GM03348 (cell line): ENCODE data around the gene ALK.
"Not testable (repeated sequence)": the region's sequence is repeated elsewhere in the genome, so short reads cannot be mapped to it uniquely, and the experiment has no call there.

Source experiments
- DNase-seq: peaks from one replicate; pipeline ENCODE4 v3.0.0; 2012; ENCODE audit warnings: low spot score

Gene ALK

DNA sequence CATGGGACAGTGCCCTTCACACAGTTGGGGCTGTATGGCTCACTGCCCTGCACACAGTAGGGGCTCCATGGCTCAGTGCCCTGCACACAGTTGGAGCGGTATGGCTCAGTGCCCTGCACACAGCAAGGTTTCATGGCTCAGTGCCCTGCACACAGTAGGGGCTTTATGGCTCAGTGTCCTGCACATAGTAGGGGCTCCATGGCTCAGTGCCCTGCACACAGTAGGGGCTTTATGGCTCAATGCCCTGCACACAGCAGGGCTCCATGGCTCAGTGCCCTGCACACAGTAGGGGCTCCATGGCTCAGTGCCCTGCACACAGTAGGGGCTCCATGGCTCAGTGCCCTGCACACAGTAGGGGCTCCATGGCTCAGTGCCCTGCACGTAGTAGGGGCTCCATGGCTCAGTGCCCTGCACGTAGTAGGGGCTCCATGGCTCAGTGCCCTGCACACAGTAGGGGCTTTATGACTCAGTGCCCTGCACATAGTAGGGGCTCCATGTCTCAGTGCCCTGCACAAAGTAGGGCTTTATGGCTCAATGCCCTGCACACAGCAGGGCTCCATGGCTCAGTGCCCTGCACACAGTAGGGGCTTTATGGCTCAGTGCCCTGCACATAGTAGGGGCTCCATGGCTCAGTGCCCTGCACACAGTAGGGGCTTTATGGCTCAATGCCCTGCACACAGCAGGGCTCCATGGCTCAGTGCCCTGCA, 676.2 kb downstream of the ALK start:
- DNase-seq, result not testable (repeated sequence)

GRCh38 chr2:29242621-29243375, 678.6 kb downstream of the ALK start:
- no peak for DNase-seq

DNA sequence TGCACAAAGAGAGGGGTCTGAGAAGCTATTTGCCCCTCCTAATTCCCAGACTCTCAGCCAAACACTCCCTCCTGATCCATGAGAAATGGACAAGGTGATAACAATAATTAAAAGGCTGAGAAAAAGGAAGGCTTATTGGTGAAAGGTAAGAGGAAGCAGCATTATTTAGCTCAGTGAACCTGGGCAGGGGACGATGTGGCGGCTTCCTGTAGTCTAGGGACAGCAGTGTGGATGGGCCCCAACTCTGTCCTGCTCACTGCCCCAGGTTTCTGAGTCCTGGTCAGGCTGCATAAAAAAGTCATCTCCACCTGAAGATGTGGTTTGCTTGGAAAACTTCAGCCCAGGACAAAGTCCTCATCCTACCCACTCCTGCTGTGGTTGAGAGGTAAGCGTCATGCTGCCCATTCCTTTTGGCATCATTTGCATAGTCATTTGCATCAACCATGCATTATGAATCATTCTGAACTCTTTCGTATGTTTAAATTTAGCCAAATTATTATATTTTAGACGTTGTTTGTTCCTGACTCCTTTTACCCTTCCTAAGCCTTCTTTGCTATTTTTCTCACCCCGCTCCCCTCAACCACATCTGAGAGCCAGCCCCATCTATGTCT, 679.3 kb downstream of the ALK start:
- no peak for DNase-seq

DNA sequence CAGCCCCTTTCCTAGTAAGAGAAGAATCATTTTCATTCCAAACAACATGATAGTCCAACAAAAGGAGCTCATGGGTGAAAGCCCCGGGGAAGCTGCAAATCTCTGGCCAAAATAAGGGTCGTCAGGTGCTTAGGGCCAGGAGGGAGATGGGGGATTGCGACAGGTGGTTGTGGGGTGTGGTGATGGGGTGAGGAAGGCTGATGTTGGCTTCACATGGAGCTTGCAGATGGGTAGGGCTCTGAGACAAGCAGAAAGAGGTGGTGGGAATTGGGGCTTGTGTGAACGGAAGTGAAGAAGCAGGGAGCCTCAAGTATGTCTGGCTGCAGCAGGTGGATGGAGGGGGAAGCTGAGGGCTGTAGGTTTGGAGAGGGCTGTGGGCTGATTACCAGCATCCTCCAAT, 680.0 kb downstream of the ALK start:
- no peak for DNase-seq

GRCh38 chr2:29240601-29241000, 680.8 kb downstream of the ALK start:
- DNase-seq, result no peak

DNA sequence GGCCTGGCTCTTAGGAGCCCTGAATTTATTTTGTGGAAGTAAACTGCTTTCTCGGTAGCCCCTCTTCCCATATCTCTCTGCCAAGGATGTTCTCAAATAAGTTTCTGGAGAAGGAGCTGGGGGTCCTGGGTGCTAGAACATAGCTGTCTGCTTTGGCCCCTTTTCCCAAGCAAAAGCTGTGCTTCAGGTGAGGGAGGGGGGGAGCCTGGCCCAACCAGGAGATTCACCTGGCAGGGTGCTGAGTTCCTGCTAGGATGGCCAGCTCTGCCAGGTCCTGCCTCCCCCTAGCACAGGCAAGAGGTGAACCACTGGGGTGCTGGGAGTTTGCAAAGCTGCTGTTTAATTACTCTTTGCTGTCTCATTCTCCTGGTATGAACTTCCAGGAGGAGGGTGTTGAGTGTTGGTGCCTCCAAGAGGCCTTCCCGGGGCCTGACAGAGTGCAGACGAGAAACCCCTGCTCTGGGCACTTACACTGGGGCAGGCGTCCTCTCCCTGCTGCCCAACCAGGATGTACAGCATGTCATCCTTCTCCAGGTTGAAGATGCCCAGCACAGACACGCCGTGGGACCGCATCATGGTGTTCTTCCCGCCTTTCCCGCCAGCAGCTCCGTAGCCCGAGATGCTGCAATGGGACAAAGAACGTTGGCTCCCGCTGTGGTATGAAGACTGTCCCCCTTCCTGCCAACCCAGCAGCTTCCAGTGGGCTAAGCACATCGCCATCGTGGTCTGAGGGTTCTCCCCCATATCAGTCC, 682.0 kb downstream of the ALK start:
- DNase-seq, result no peak

GRCh38 chr2:29238497-29238896, 682.9 kb downstream of the ALK start:
- DNase-seq, result peak; percentile 73

DNA sequence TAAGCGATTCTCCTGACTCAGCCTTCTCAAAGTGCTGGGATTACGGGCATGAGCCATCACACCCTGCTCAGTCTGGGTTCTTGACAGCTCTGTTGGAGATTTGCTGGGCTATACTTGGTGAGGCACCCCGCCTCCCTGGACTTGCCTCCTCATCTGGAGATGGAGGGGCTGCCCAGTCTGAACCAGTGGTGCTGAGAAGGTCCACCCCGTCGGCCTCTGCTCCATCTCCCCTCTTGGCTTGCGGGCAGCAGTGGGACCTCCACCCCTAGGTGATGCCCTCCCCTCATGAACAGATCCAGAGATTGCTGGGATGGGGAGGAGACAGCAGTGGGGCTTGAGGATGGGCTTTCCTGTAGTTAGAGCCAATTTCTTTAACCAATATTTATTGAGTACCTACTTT, 685.3 kb downstream of the ALK start:
- DNase-seq, result no peak

- DNase-seq, result no peak
These were observed 686.0 kb downstream of the ALK start for GRCh38 chr2:29235411-29235810.

- DNase-seq, result no peak
These were observed 688.0 kb downstream of the ALK start for GRCh38 chr2:29233428-29233827.

DNA sequence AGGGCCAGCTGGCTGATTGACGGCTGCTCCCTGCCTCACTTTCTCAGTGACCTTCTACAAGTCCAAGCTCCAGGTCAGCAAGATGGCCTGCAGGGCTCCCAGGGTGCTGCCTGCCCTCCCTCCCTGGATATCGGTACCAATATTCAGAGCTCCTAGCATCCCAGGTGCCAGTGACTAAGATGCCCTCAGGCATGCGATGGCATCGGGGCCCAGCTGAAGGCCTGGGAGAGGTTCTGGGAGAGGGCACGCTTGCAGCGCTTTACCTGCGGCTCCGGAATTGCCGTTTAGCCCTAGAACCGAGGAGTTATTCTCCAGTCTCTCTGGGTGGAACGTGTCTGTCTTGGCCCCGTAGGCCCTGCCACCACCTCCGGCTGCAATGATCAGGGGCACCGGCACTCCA, 689.3 kb downstream of the ALK start:
- no peak for DNase-seq

DNA sequence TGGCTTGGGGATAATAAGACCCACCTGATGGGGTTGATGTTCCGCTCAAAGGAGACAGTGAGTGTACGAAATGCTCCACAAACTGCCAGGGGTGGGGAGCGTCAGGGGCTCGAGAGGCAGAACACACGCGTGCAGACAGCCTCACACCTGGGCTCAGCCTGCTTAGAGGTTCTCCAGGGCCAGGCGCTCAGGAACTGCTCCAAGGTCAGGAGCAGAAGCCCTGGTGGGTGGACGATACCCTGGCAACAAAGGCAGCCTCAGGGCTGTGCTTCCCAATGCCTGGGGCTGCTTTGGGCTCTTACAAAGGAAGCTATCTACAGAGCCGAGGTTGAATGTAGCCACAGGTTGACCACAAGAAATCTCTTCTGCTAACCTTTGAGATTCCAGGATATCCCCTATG, 691.7 kb downstream of the ALK start:
- no peak for DNase-seq

GRCh38 chr2:29228947-29229346, 692.4 kb downstream of the ALK start:
- DNase-seq, result no peak

- DNase-seq, result no peak
These were observed 693.3 kb downstream of the ALK start for GRCh38 chr2:29227935-29228675.

GRCh38 chr2:29226808-29227207, 694.6 kb downstream of the ALK start:
- no peak for DNase-seq

DNA sequence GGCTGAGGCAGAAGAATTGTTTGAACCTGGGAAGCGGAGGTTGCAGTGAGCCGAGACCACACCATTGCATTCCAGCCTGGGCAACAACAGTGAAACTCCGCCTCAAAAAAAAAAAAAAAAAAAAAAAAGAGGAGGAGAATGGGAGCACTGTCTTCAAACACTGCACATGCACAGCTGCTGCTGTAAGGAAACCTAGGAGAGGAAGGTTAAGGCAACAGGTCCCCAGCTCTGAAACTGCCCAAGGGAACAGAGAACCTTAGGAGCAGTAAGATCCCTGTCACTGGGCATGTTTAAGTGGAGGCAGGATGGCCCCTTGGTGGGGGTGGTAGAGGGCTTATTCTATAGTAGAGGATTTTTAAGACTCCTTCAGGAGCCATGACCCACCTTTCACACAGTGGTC, 695.0 kb downstream of the ALK start:
- no peak for DNase-seq

DNA sequence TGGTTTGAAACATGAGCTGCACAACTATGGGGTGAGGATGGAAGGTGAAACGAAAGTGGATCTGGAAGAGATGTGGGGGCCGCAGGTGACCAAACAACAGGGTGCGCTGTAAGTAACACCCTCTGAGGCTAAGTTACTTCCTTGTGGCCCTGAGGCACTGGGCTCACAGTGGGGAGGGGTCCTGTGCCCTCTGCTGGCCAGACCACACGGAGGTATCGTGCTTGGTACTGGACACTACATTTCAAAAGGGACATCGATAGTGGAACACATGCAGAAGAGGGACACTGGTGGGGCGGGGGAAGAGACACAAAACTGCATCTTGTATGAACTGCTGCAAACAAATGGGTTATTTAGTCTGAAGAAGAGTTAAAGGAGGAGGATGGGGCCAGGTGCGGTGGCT, 695.6 kb downstream of the ALK start:
- no peak for DNase-seq

GRCh38 chr2:29224693-29225551, 696.5 kb downstream of the ALK start:
- DNase-seq, result no peak

DNA sequence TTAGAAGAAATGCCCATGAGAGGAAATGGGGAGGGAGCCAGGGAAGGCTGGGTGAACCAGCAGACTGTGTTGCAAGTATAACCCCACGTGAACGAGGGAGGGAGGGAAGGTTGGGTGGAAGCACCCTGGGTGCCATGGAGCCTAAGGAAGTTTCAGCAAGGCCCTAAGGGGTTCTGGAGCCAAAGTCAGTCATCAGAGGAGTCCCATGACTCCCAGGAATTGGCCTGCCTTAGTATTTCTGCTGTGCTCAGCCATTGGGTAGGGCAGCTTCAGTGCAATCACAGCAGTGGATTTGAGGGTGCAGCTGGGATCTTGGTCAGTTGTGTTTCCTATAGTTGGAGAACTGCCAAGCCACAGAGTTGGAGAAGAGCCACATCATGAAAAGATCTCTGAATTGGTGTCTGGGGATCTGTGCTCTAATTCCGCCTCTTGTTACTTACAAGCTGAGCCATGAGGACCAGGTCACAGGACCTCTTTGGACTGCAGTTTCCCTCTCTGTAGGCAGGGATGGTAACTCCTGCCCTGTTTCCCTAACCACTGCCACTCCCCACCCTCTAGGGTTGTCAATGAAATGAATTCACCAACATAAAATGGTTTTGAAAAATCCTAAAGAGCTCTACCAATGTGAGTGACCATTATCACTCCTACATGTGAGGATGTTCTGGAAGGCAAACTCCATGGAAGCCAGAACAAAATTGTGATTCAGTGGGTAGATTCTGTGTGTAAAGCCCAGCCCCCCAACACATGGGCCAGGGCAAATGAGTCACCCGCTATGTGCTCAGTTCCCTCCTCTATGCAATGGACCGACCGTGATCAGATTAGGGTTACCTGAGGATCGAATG, 697.3 kb downstream of the ALK start:
- no peak for DNase-seq

DNA sequence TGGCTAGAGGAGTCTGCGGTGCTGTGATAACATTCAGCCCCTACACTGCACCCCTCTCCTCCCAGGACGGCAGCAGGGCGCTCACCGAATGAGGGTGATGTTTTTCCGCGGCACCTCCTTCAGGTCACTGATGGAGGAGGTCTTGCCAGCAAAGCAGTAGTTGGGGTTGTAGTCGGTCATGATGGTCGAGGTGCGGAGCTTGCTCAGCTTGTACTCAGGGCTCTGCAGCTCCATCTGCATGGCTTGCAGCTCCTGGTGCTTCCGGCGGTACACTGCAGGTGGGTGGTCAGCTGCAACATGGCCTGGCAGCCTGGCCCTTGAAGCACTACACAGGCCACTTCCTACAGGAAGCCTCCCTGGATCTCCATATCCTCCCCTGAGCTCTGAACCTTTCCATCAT, 698.1 kb downstream of the ALK start:
- no peak for DNase-seq
